IPS-18c (cell line): ENCODE data around the gene URB1.
"Not testable (repeated sequence)": the region's sequence is repeated elsewhere in the genome, so short reads cannot be mapped to it uniquely, and the experiment has no call there.

Experiments
- H3K4me3 ChIP-seq: 2 replicates; pipeline ENCODE4 v1.7.0; 2013; ENCODE audit warnings: low read depth, mild to moderate bottlenecking, low read length, moderate library complexity; ENCODE audit not compliant: insufficient read depth
- H3K9me3 ChIP-seq: one replicate; pipeline ENCODE4 v1.6.1; 2013; ENCODE audit warnings: mild to moderate bottlenecking, low read length, moderate library complexity; ENCODE audit not compliant: control insufficient read depth, insufficient read depth

URB1 gene

GRCh38 chr21:32315511-32316281 is 77.1 kb downstream of the URB1 start:
- Histone ChIP-seq H3K4me3 (no peak overlapping the region), H3K9me3 (no peaks in the 10 kb centered on the region)

GRCh38 chr21:32314806-32315205 is 78.0 kb downstream of the URB1 start:
- H3K9me3 ChIP-seq, result no peaks in the 10 kb centered on the region
- H3K4me3 ChIP-seq, result no peak overlapping the region

- H3K4me3 ChIP-seq, result no peak overlapping the region
- peaks cover 2% of the 10 kb centered on the region for H3K9me3 ChIP-seq
Measured at GRCh38 chr21:32312976-32313375, 79.8 kb downstream of the URB1 start.

GRCh38 chr21:32312326-32312725 is 80.5 kb downstream of the URB1 start:
- no peak overlapping the region for H3K4me3 ChIP-seq

GRCh38 chr21:32311621-32312020 is 81.2 kb downstream of the URB1 start:
- Histone ChIP-seq H3K4me3 (no peak overlapping the region), H3K9me3 (peaks cover 2% of the 10 kb centered on the region)

More at GRCh38 chr21:32312326-32312725, 80.5 kb downstream of the URB1 start:
- peaks cover 2% of the 10 kb centered on the region for H3K9me3 ChIP-seq

- not testable (repeated sequence) for H3K9me3 ChIP-seq, H3K4me3 ChIP-seq
Measured at GRCh38 chr21:32310976-32311375, 81.8 kb downstream of the URB1 start.

- H3K4me3 ChIP-seq, result no peak overlapping the region
- H3K9me3 ChIP-seq, result peaks cover 2% of the 10 kb centered on the region
Measured at GRCh38 chr21:32309906-32310460, 82.8 kb downstream of the URB1 start.

GRCh38 chr21:32308696-32309095 is 84.1 kb downstream of the URB1 start:
- H3K9me3 ChIP-seq, result peaks cover 2% of the 10 kb centered on the region
- H3K4me3 ChIP-seq, result no peak overlapping the region

GRCh38 chr21:32307706-32308105 is 85.1 kb downstream of the URB1 start:
- peaks cover 2% of the 10 kb centered on the region for H3K9me3 ChIP-seq
- no peak overlapping the region for H3K4me3 ChIP-seq

- H3K9me3 ChIP-seq, result peaks cover 2% of the 10 kb centered on the region
Measured at GRCh38 chr21:32306021-32306780, 86.6 kb downstream of the URB1 start.

GRCh38 chr21:32304998-32305397 is 87.8 kb downstream of the URB1 start:
- peaks cover 2% of the 10 kb centered on the region for H3K9me3 ChIP-seq
- no peak overlapping the region for H3K4me3 ChIP-seq

More at GRCh38 chr21:32306021-32306780, 86.6 kb downstream of the URB1 start:
- no peak overlapping the region for H3K4me3 ChIP-seq

GRCh38 chr21:32303385-32303784 is 89.4 kb downstream of the URB1 start:
- no peak overlapping the region for H3K4me3 ChIP-seq

GRCh38 chr21:32302560-32302959 is 90.3 kb downstream of the URB1 start:
- no peaks in the 10 kb centered on the region for H3K9me3 ChIP-seq
- H3K4me3 ChIP-seq, result no peak overlapping the region

More at GRCh38 chr21:32303385-32303784, 89.4 kb downstream of the URB1 start:
- no peaks in the 10 kb centered on the region for H3K9me3 ChIP-seq

GRCh38 chr21:32301596-32301995 is 91.2 kb downstream of the URB1 start:
- Histone ChIP-seq H3K9me3 (no peaks in the 10 kb centered on the region), H3K4me3 (no peak overlapping the region)

GRCh38 chr21:32300117-32300681 is 92.6 kb downstream of the URB1 start:
- H3K9me3 ChIP-seq, result no peaks in the 10 kb centered on the region
- H3K4me3 ChIP-seq, result no peak overlapping the region

- no peak overlapping the region for H3K4me3 ChIP-seq
- H3K9me3 ChIP-seq, result no peaks in the 10 kb centered on the region
Measured at GRCh38 chr21:32299695-32300094, 93.1 kb downstream of the URB1 start.

GRCh38 chr21:32298658-32299081 is 94.1 kb downstream of the URB1 start, which contains the start of gene MRAP:
Gene MRAP (plus strand): TSS chr21:32298855. CDS start chr21:32298972, 117 bp downstream.
- Histone ChIP-seq H3K9me3 (no peaks in the 10 kb centered on the region), H3K4me3 (no peak within 1 kb of the TSS)
